EH (cell line): Measurements from ENCODE around the gene COL21A1.
"Not testable (repeated sequence)": the region's sequence is repeated elsewhere in the genome, so short reads cannot be mapped to it uniquely, and the experiment has no call there.

ENCODE experiments used
- DNase-seq: peaks from one replicate; pipeline ENCODE4 v3.0.0-alpha.2; 2015; ENCODE audit warnings: low read depth

Gene COL21A1

DNA sequence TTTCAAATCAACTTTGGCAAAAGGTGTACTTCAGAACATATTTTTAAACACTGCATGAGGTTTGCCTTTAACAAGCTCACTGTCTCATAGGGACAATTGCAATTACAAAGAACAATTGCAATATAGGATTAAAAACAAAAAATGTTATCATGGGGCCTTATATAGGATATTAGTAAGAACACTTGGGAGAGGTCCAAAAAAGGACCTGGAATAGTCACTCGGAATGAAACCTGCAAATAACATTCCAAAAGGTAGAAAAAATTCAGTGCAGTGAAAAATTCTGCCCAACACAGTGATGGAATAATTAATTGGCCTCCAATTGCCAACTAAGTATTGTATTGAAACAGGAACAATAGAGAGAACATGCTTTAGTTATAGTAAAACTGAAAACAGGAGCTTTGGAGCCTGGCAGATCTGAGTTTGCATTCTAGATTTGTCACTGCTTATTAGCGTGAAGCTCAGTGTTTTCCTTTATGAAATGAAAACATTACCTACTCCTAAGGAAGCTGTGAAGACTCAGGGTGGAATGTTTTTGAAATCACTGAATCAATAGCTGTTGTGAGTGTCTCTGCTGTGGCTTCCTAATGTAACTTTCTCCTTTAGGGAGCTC, 199.3 kb downstream of the COL21A1 start:
- no peak for DNase-seq

DNA sequence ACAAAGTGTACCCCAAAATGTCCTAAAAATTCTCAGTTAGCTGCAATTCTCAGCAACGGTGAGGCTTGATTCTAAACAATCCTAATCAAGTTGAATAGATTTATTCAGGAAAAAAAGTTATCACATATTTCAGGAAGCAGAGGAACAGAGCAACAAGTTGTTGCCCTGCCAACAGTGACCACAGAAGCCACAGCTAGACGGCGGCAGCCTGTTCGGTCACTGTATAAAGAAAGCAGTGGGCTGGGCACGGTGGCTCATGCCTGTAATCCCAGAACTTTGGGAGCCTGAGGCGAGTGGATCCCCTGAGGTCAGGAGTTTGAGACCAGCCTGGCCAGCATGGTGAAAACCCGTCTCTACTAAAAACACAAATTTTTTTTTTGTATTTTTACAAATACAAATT, 200.8 kb downstream of the COL21A1 start:
- peak; percentile 10 for DNase-seq

DNA sequence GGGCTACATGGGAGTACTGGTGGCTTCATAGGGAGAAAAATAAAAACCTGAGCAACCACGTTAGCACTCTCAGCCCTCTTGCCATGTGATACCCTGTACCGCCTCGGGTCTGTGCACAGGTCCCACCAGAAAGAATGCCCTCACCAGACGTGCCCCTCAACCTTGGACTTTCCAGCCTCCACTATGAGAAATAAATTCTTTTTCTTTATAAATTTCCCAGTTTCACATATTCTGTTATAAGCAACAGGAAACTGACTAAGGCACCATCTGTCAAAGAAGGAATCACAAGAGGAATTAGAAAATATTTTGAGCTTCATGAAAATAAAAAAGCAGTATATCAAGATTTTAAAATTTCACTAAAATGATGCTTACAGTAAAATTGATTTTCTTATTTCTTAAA, 203.6 kb downstream of the COL21A1 start:
- DNase-seq, result no peak

DNA sequence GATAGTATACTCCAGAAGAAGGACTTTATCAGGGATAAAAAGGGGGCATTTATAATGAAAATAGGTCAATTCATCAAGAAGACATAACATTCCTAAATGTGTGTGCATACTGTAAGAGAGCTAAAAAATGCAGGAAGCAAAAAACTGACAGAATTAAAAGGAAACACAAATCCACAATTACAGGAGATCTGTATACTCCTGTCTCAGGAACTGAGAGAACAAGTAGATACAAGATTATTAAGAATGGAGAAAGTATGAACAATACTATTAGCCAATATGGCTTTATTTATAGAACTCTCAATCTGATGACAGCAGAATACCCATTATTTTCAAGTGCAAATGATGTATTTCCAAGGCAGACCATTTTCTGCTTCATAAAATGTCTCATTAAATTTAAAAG, 204.3 kb downstream of the COL21A1 start:
- DNase-seq, result no peak

DNA sequence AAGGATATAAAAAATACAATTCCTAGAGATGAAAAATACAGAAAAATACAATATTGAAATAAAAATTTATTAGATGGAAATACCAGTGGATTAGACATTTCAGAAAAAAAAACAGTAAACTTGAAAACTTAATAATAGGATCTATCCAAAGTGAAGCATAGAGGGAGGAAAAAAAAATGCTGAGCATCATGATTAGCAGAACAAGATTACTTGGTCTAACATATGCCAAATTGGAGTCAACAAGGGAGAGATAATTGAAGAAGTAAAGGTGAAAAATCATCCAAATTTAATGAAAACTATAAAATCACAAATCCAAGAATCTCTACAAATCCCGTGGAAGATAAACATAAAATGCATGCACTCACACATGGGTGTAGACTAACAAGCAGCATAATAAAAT, 205.8 kb downstream of the COL21A1 start:
- no peak for DNase-seq

DNA sequence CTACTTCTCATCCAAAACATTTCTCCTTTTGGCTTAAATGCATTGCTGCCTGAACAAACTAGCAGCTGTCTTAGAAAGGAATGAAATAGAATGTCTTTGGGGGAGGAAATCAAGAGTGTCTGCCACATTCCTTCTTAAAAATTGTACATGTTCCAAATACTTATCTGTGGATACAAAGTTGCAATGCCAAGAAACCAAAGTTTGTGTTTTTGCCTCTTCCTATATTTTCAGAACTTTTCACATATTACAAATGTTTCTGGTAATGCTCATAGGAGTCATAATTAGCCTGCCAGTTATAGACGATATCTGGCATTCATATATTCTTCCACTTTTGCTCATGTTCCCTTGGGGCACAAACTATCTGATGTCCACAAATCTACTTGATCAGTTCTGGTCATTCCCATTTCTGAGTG, 206.5 kb downstream of the COL21A1 start:
- peak; percentile 27 for DNase-seq

DNA sequence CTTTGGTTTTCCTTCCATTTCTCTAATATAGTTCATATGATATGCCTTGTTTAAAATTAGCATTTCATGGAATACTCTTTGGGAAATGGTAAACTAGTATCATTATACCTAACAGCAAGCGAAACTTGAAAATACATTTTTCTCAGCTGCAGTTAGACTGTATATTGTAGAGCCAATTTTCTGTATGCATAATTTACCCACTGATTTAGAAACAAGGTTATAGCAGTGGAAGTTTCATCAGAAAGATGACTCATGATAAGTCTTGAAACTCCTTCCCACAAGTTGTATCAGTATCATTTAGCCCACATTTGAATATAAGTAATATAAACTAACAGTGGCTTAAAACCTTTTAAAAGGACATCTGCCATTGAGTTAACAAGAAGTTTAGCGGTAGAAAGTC, 207.2 kb downstream of the COL21A1 start:
- peak; percentile 3 for DNase-seq

DNA sequence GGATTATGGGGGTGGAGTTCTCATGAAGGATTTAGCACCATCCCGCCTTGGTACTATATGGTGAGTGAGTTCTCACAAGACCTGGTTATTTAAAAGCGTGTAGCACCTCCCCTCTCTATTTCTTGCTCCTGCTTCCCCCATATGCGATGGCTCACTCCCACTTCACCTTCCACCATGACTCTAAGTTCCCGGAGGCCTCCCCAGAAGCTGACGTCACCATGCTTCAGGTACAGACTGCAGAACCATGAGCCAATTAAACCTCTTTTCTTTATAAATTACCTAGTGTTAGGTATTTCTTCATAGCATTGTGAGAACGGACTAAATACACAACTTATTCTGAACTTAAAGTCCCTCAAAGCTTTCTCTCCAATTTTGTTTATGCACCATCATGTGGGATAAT, 208.6 kb downstream of the COL21A1 start:
- DNase-seq, result no peak

DNA sequence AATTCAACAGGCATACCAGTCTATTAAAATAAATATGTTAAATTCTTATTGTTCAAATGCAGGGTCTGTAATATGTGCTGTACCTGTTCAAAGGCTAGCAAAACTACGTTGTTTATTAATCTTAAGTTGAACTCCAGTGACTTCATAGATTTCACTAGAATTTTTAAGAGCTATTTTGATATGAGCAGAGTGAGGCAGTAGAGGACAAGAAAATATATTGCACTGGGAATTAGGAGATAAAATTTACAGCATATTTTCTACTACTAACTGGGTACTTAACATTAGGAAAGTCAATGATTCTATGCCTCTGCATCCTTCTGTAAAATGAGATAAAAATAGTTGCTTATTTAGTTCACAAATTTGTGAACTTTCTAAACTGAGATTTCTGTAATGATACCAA, 209.8 kb downstream of the COL21A1 start:
- DNase-seq, result no peak

DNA sequence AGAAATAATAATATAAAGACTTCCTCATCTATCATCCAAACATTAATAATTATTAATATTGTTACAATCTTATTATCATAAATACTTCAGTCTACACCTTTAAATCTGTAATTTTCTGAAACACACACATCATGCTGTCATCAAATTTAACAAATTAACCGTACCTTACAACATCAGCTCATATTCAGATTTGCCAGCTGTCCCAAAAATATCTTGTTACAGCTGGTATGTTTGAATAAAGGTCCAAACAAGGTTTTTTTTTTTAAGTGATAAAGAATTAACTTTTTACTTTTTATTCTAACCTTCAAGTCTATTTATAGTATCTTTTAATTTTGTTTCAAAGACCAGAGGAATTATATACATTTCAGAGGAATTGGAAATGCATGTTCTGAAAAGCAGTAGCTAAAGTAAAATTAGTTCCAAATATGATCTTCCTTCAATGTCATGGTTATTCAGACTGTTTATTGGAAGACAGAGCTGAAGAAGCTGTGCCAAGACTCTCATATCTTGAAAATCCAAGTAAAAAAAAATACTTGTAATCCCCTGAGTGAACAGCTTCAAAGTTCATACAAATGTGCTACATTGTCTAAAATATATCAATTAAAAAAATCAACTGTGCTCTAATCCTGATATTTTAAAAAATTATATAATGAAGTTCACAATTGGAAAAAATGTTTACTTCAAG, 210.3 kb downstream of the COL21A1 start:
- DNase-seq, result no peak

DNA sequence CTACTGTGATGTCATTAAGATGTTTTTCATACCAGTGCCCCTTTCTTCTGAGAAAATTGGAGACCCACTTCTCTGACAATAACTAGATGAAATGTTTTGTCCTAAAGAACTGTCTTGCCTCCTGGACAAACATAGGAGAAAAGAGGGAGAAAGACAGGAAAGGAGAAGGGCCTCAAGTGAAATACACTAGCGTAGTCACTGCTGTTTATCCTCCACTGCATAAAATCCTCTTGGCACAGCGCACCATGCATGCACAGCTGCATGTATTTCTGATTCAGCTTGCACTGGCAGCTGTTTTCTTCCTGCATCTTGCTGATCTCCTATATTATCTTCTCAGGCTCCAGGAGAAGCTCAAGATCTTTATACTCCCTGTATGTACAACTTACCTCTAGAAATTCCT, 214.0 kb downstream of the COL21A1 start:
- no peak for DNase-seq

DNA sequence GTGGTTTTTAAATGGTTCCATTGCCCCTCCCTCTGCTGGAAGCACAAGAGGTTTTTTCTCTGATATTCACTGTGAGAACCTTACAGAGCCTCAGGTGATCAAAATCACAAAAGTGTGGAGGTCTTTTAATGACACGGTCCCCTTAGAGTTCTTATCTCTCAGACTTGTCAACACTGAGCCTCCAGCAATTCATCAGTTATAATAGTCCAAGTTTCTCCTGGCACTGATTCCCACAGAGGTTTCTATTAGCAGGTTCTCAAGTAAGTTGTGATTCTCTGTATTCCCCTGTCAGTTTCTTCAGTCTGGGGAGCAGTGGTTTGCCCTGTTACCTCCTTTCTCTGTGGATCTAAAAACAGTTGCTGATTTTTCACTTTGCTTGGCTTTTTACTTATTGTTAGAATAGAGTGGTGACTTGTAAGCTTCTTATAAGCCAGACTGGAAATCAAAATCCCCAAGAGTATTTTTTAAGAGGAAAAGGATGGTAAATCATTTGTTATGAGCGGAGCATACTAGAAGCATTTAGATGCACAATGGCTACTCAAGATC, 214.6 kb downstream of the COL21A1 start:
- no peak for DNase-seq

DNA sequence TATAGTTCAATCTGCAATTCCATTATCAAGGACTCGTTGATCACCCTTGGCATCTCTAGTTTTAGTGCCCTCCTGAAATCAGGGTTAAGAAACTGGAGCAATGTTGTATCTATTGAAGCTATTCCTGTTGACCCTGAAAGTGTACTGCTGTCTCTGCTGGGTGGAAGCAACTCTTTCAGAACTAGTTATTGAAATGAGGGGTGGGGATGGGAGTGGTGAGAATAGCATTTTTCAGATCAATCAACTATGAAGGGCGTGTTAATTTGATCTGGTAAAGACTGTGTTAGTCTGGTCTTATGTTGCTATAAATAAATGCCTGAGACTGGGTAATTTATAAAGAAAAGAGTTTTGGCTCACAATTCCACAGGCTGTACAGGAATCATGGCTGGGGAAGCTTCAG, 219.5 kb downstream of the COL21A1 start:
- no peak for DNase-seq

DNA sequence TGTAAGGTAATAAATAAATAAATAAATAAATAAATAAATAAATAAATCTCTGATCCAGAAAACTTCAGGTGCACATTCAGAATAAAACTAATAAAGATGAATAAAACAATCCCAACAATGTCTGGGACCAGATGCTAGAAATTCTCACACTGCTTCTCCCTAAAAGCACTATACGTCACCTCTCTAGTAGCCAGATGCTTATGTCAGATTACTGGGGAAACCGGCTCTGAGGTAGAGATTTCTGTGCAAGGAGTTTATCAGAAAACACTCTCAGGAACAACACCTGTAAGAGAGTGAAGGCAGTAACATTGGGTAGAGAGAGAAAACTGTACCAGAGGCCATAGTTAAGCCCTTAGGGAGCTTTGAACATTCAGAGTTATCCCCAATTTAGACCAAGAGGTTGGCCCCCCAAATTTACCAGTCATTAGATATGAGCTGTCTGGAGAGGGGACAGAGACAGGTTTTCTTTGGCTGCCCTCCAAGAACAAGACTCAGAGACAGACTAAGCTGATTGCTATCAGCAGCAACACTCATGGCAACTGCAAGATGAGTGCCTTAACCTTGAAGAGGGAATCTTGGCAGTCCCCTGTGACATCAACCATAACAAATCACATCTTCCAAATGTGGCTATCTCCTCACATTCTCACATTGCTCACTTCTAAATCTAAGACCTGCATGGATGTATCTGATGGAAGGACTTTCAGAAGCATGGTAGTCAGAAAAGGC, 220.8 kb downstream of the COL21A1 start:
- no peak for DNase-seq

DNA sequence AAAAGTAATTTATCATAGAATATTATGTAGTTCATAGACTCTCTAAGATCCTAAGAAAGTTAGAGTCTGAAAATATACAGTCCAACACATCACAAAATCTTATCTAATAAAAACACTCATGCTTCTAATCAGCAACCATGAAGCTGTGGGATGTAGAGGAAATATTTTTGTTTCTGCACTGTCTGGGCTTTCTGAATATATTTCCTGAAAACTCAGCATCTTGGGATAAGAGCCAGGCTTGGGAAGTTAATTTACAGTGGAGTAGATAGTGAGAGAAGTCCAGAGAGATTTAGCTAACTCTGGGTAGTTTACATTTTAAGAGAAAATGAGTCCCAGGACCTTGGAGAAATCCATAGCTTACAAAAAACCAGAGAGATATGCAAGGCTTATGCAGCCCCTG, 221.6 kb downstream of the COL21A1 start:
- no peak for DNase-seq

DNA sequence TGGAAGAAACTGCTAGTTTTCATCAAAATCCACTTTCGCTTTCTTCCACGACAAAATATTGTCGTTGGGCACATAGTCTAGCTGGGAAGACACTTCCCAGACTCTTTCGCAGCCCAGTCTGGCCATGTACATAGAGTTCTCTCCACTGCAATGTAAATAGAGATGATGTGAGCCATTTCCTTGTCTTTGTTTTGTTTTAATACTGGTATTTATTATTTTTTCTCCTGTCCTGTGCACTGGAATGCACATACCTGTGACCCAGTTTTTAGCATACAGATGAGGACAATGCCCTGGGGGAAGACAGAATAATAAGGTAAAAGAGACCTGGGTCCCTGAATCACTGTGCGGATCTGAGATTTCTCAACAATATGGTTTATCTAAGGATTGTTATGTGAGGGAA, 222.4 kb downstream of the COL21A1 start:
- DNase-seq, result no peak

DNA sequence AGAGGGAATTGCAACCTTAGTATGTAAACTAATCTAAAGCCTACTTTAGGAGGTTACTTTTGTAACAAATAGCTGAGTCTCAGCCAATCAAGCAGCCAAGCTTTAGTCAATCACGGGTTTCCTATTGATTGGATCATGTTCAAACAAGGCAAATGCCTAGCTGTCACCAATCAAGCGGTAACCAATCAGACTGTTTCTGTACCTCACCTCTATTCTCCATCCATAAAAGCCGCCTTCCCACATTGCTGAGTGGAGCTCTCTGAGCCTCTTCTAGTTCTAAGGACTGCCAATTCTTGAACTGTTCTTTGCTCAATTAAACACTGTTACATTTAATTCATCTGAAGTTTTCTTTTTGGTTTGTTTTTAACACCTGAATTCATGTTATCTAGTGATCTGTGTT, 223.6 kb downstream of the COL21A1 start:
- DNase-seq, result no peak

DNA sequence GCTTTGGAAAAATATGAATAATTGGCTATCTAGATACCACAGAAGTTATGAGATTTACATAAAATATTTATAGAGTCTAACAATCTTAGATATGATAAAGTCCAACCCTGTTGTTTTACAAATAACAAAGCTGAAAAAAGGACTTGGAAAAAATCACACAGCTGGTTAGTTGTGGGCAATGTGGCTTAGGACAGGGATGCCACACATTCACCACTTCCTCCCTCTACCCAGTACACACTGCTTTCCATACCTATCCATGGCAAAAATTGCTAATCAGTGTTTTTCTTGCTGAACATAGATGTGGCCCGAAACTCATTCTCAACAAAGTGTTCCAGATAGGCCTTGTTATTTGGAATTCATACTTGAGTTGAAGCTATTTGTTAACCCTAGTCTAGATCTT, 224.7 kb downstream of the COL21A1 start:
- no peak for DNase-seq

DNA sequence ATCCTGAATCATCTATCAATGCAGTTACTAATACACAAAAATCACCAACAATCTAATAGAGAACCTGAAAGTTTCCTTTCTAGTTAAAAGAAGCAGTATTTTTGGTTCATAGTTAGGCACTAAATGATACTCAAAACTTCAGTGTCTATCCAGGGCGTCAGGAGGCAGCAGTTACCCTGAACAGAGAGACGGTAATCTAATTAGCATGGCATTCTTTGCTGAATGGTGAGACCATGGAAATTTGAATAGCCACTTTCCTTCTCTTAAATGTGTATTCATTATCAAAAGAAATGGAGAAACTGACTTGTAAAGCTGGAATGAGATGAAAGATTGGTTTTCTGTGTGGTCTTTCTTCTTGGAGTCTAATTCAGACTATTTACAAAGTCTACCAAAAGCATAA, 225.4 kb downstream of the COL21A1 start:
- no peak for DNase-seq

DNA sequence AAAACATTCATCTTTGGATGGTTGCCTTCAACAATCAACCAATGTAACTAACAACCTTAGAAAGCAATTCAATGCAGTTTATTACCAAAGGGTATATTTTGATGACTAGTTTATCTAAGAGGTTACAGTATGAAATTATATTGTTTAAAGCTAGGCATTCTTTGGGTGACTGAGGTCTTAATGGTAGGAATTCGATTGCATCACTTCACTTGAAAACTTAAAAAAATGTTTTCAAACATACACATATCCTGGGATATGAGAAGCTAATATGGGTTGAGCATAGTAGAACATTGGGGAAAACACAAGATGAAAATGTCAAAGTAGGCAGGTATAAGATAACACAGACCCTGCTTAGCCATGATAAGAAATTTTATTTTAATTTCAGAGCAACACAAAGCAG, 227.4 kb downstream of the COL21A1 start:
- no peak for DNase-seq

DNA sequence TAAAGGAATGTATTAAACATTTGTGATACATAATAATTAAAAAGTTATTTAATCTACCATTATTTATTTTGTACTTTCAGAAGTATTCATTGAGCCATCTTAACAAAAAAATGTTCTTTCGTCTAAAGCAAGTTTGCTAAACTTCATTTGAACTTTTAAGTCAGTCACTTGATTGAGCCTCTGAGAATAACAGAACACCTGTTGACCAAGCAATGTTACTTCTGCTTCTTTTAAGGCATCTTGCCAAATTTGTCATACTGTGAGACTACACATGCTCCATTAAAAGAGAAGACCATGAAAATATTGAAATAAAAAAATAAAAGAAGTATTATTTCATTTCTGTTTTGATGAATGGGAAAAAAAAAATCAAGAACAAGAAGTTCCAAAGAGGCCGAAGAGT, 230.2 kb downstream of the COL21A1 start:
- no peak for DNase-seq

DNA sequence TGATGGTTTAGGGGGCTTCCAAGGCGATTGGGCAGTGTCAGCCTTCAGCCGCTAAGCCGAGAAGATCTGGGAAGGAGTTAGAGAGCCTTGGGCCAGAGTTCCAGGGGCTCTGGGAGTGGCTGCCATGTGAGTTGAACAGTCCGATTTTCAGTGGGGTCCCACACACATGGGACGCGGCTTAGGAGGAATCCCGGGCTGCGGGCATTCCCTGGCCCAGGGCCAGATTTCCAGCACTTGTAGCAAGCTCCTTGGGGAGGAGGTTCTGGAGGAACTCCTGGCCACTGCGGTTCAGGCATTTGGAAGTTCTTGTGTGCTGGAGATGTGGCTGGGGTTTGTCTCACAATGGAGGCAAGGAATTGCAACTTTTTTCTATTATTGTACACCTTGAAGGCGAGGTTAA, 233.3 kb downstream of the COL21A1 start:
- DNase-seq, result not testable (repeated sequence)

DNA sequence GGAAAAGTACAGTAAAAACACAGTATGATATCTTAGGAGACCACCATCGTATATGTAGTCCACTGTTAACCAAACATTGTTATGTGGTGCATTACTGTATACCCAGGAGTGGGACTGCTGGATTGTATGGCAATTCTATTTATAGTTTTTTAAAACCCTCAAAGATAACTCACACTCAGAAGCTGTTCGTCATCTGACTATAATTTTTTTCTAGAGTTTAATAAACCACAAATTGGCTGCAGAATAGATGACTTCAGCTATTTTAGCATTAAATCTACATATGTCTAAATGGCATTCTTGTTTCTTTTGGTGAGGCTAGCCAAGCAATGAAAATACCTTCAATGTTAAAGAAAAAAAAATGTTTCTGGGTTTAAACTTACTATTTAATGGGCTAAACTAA, 237.7 kb downstream of the COL21A1 start:
- no peak for DNase-seq
